HG03354 (cell line): ENCODE measurements around the gene ATP10A.
"Not testable (repeated sequence)": the region's sequence is repeated elsewhere in the genome, so short reads cannot be mapped to it uniquely, and the experiment has no call there.

Source experiments
- ATAC-seq: cut with Tn5 transposase; IDR thresholded peaks from one replicate; pipeline ENCODE4 v1.9.1; 2021; ENCODE audit warnings: mild to moderate bottlenecking; ENCODE audit not compliant: unreplicated experiment, poor library complexity, severe bottlenecking

The ATP10A gene

GRCh38 chr15:25761971-25762662 is 101.0 kb downstream of the ATP10A start:
- ATAC-seq: no peak

GRCh38 chr15:25759421-25759820 is 103.7 kb downstream of the ATP10A start:
- no peak for ATAC-seq

DNA sequence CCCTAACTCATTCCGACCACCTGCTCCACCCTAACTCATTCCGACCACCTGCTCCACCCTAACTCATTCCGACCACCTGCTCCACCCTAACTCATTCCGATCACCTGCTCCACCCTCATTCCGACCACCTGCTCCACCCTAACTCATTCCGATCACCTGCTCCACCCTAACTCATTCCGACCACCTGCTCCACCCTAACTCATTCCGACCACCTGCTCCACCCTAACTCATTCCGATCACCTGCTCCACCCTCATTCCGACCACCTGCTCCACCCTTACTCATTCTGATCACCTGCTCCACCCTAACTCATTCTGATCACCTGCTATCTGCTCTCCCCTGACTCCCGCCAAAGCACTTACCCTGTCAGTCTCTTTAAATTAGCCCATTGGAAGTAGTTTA is 104.5 kb downstream of the ATP10A start:
- ATAC-seq: not testable (repeated sequence)

DNA sequence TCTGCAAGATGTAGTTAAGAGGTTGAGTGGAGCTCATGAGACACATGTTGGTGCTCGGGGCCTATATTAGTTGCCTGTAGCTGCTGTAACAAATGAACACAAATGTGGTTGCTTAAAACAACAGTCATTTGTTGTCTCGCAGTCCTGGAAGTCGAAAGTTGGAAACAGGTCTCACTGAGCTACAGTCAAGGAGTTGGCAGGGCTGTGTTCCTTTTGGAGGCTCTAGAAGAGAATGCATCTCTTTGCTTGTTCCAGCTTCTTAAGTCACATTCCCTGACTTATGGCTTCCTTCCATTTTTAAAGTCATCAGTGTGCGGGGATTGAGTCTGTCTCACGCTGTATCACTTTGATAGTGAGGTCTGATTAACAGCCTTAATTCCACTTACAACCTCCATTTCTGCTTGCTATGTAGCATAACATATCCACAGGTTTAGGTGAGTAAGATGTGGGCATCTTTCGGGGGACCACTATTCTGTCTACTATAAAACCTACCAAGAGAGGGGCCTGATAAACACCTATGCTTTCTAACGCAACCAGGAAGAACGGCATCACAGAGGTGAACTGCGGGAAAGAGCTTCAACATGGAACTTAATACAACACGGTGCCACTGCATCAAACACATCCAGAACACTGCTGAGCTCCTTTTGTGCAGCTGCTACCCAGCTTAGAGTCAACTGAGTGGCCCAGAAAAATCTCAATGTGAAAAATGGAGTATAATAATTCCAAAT is 119.4 kb downstream of the ATP10A start:
- no peak for ATAC-seq

- no peak for ATAC-seq
Observed at GRCh38 chr15:25742776-25743547, 120.2 kb downstream of the ATP10A start.

DNA sequence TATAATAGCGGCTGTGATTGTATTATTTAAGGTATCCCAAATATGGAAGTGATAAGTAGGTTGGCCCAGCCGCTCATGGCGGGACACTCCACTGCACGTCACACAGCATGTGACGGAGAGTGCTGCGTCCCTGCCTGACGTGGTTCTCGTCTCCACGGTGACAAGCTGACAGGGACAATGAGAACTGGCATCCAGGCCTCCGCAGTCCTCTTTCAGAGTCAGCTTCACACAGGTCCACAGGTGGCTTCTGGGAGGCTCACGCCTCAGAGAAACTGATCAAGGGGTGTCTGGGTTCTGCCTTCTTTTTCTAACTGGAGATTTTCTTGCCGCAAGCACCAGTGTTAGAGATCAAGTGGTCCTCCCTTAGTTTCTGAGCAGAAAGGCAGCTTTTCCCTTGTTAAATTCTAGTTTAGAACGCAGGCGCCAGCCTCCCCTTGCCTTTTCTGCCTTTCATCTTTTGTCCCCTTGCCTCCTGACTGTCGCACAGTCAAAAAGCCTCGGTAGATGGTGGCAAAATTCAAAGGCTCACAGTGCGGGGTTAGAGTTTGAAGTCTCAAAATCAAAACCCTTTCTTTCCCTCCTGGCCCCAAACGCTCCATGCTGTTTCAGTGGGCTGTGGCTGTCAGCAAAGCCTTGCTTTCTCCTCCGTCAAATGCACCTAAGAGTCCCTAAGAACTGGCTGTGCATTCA is 120.9 kb downstream of the ATP10A start:
- no peak for ATAC-seq

GRCh38 chr15:25741256-25741580 is 121.9 kb downstream of the ATP10A start:
- ATAC-seq: no peak

- no peak for ATAC-seq
Observed at GRCh38 chr15:25740383-25741255, 122.5 kb downstream of the ATP10A start.

- peak; percentile 79 for ATAC-seq
Observed at GRCh38 chr15:25739687-25740121, 123.4 kb downstream of the ATP10A start.

DNA sequence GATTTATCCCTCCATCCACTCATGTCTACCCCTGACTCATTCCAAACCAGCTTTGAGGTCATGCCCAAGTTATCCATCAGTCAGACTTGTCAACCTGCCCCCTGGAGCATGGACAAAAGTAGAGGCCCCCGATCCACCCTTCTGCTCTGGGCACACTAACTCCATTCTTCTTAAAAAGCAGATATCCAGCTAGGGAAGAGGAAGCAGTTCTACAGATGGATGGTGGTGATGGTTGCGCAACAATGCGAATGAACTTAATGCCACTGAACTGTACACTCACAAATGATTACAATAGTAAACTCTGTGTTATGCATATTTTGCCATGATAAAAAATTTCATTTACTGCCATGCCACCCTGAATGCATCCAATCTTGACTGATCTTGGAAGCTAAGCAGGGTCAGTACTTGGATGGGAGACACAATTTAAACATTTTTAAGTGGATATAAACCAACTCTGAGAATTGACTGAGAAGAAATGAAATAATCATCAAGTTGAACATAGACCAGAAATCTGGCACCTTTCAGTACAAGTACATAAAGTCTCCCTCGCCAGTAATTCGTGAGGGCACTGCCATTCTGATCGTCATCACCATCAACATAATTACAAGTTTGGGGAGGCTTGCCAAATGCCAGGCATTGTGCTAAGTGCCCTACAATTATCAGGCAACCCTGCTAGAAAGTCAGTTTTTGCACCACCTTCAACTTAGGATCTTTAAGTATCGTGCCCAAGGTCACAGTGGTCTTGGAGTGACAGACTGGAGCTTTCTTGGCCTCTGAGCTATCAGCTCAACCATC is 124.8 kb downstream of the ATP10A start:
- no peak for ATAC-seq

DNA sequence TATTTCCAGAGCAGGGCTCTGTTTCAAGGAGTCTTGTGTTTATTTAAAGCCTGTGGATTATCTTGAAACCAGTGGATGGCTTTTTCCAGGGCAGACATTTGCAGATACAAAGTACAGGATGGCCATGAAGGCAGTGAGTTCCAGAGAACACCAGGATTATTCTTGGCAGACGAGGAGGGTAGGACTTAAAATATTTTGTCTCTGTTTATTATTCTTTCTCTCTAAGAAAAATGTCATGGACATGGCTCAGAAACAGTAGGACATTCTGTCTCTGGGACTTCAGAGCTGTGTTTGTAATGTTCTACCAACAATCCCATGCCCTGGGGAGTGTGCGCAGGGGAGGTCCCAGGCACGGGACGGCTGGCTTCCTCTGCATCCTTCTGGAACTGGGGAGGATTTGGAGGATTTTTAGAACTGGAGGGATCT is 125.9 kb downstream of the ATP10A start:
- ATAC-seq: no peak

DNA sequence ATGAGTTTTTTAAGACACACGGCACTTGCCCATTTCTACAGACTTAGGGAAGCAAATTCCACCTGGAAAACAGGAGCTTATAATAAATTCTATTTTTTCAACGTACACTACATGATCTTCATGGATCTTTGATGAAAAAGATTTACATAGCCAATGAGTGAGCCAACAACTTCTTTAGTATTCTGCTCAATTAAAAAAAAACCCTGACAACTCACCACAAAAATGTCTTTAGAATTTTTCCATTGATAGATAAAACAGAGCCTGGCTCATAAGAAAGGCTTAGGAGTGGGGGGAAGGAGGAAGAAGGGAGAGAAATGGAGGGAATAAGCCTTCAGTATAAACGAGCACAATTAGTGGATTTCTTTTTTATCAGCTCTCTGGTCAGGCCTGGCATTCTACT is 126.7 kb downstream of the ATP10A start:
- ATAC-seq: no peak

DNA sequence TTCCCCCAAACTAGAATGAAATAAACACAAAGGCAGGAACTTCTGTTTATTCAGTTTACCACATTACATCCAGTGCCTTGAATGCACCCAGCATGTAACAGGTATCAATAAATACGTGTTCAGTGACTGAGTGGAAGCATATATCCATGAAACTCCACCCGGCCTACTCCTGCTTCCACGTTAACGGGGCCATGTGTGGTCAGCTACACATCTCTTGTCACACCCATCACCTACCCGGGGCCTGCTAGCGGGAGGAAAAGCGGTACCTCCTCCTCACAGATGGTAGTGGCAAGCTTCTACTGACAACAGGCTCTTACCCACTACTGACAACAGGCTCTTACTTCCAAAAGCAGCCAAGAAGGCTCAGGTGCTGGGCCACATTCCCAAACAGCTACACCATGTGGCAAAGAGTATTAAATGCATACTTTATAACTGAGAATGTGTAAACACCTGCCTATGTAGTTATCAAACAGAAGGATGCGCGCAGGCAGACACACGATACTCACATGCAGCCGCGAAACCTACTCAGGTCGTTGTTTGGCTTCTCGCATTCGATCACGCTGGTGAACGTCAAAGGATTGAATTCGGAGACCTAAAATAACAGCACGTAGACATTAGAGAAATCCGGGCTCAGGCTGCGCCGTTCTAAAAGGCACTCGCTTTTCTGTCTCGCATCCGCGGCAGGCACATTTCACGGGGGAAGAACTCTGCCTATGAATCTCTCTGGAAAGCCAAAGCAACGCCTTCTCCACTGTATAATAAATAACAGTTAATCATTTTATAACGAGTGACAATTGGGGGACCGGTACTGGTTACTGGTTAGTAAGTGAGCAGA is 127.4 kb downstream of the ATP10A start:
- ATAC-seq: no peak

DNA sequence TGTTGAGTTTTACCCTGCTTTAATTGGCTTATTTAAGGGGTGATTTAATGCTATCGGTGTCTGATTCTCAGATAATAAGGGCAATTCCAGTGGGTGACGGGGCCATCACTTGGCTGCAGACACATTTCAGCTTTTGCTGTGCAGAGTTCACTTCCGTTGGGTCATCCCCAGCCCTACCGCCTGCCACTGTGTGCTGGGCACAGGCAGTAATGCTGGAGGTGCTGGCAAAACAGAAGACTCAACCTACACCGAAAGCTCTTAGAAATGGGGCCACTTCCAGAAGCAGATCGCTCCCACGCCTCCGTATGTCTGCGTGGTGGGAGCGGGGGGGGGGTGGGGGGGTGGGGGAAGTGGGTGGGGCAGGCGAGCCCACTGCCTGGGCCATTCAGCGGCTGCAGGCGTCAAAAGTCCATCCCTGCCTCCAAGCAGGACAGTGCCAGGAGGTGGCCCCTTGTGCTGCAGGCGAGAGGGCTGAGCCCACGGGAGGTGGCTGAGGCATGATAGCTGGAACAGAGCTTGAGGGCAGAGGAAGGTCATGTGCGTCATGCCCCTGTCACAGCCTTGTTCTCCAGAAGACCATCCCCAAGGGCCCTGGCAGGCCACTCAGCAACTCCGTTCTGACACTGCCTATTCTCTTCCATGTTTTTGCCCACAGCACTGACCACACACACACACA is 128.3 kb downstream of the ATP10A start:
- no peak for ATAC-seq

DNA sequence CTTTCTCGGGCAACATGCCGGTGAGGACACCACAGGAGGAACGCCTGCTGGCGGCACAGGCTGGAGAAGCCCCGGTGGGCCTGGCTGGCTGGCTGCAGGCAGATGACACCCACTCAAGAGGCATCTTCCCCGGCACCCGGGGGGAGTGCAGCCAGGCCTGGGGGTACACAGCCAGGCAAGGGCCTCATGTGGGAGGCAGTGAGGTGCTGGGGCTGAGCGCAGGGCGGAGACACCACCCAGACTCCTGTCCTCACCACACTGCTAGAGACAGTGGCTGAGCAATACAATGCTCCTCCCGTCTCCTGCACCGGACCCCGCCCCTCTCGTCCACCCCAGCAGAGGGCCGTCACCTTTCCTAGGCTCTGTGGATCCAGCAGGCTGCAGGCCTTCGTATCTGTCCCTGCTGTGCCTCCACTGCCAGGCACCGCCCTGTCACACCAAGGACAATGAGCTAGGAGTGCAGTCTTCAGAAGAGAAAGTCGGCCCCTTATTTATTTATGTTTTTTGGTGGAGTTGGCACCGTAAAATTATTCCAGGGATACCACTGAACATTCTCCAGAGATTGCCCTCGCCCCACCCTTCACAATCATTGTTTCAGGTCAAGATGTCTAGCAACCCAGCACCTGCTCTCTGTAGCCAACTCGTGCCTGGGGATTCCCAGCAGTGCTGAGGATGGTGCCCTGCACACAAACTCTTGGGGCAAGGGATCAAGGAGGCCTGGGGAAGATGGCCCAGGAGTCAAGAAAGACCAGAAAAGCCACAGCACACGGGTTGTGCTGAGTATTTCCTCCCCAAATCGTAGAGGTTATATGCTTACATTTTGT is 129.1 kb downstream of the ATP10A start:
- no peak for ATAC-seq
